K562 (cell line): ENCODE results near the gene EMC1.

Source experiments
- CTCF ChIP-seq, 3 experiments: IDR thresholded peaks in 2 of 3; conservative IDR thresholded peaks in 1 of 3; 2 replicates each; pipeline ENCODE4 v1.5.1; 2011 to 2012; ENCODE audit warnings: low read length in 3 of 3, mild to moderate bottlenecking in 3 of 3, control low read depth in 2 of 3, improper control_type of control experiment in 1 of 3, inconsistent platforms in 1 of 3, low read depth in 1 of 3, mixed read lengths in 1 of 3, moderate library complexity in 1 of 3; ENCODE audit not compliant: insufficient read depth in 2 of 3
- EZH2 ChIP-seq: IDR thresholded peaks from 2 replicates; pipeline ENCODE4 v1.6.1; 2012; ENCODE audit warnings: low read depth, mild to moderate bottlenecking, inconsistent platforms, low read length, borderline replicate concordance
- MAZ ChIP-seq, 2 experiments: fragments of 450-650 bp in 1 of 2; sonication (generic) in 1 of 2; formaldehyde crosslinking; IDR thresholded peaks in 1 of 2; conservative IDR thresholded peaks in 1 of 2; 2 replicates each; pipeline versions ENCODE4 v1.4.0 to v1.5.0; 2020; ENCODE audit warnings: mild to moderate bottlenecking in 1 of 2, missing genetic modification reagents in 1 of 2
- NR2F6 ChIP-seq: fragments of 450-650 bp; formaldehyde crosslinking; IDR thresholded peaks from 2 replicates; pipeline ENCODE4 v1.4.0; 2020; ENCODE audit warnings: mild to moderate bottlenecking
- POLR2A ChIP-seq: fragments of 450-650 bp; conservative IDR thresholded peaks from 2 replicates; pipeline ENCODE4 v1.6.1; 2016
- RAD21 ChIP-seq, 2 experiments: fragments of 250-450 bp in 1 of 2; fragments of 450-650 bp in 1 of 2; sonication (Bioruptor Pico) in 1 of 2; formaldehyde crosslinking in 1 of 2; IDR thresholded peaks in 1 of 2; conservative IDR thresholded peaks in 1 of 2; 2 replicates each; pipeline versions ENCODE4 v1.4.0 to v1.8.0; 2020 to 2022; ENCODE audit warnings: mild to moderate bottlenecking in 2 of 2, moderate library complexity in 1 of 2
- SP2 ChIP-seq: IDR thresholded peaks from 2 replicates; pipeline ENCODE4 v1.6.1; 2011; ENCODE audit warnings: mild to moderate bottlenecking, low read depth, low read length, moderate library complexity; ENCODE audit not compliant: poor library complexity, severe bottlenecking; ENCODE audit errors: extremely low read depth
- ZBTB9 ChIP-seq: fragments of 450-650 bp; formaldehyde crosslinking; IDR thresholded peaks from 2 replicates; pipeline ENCODE4 v1.4.0; 2020; ENCODE audit warnings: mild to moderate bottlenecking, moderate library complexity
- ZNF324 ChIP-seq: fragments of 250-450 bp; sonication (Bioruptor Pico); IDR thresholded peaks from 2 replicates; pipeline ENCODE4 v1.4.0; 2020; ENCODE audit warnings: mild to moderate bottlenecking
- ZSCAN29 ChIP-seq: fragments of 450-650 bp; IDR thresholded peaks from 2 replicates; pipeline ENCODE4 v1.6.1; 2017

GRCh38 chr1:19262047-19262446 lies 10.7 kb upstream of the EMC1 start:
- TF ChIP-seq ZSCAN29: no peak
- no peak for TF ChIP-seq ZNF324 (CRISPR knock-in tag)
- no peak for TF ChIP-seq CTCF (IDR thresholded peaks at IDR 0.05 in 2 of 3, conservative IDR thresholded peaks at IDR 0.05 in 1 of 3; ENCODE audit: insufficient read depth in 2 of 3, low read depth in 1 of 3, low read length in 3 of 3)
- no peak for TF ChIP-seq NR2F6 (CRISPR knock-in tag)
- no peak for TF ChIP-seq EZH2
- peak; percentile 9; the same call in 1 of the 2 replicates for TF ChIP-seq POLR2A
- no peak for TF ChIP-seq MAZ (CRISPR knock-in tag; conservative IDR thresholded peaks at IDR 0.05 in 1 of 2, IDR thresholded peaks at IDR 0.05 in 1 of 2)
- TF ChIP-seq ZBTB9: no peak
- no peak for TF ChIP-seq SP2
- no peak for TF ChIP-seq RAD21 (CRISPR knock-in tag; conservative IDR thresholded peaks at IDR 0.05 in 1 of 2, IDR thresholded peaks at IDR 0.05 in 1 of 2)
